ENCODE measurements around the gene ADAMTS9.

The ADAMTS9 gene

GRCh38 chr3:64728994-64729393, 41.2 kb upstream of the ADAMTS9 start:
- H4K20me1 ChIP-seq (ENCODE audit: insufficient read depth, low read length, poor library complexity, severe bottlenecking) = no peaks in the 10 kb centered on the region
- no peaks in the 10 kb centered on the region for H3K79me2 ChIP-seq (ENCODE audit: insufficient read depth, low read length)
- no peak overlapping the region for H3K4me2 ChIP-seq (ENCODE audit: low read depth, low read length, poor library complexity, severe bottlenecking)
- no peak overlapping the region for H2AFZ ChIP-seq (ENCODE audit: low read length)
- no peak overlapping the region for H3K9ac ChIP-seq (ENCODE audit: low read depth, low read length, poor library complexity, severe bottlenecking)
- no peaks in the 10 kb centered on the region for H3K9me3 ChIP-seq (ENCODE audit: insufficient read depth, low read depth, low read length)
- no peak overlapping the region for H3K4me3 ChIP-seq (ENCODE audit: low read length, poor library complexity, severe bottlenecking)
- no peaks in the 10 kb centered on the region for H3K27me3 ChIP-seq (ENCODE audit: insufficient read depth, low read length, poor library complexity, severe bottlenecking)
- H3K36me3 ChIP-seq (ENCODE audit: insufficient read depth, low read length) = no peaks in the 10 kb centered on the region
- no peaks in the 10 kb centered on the region for H3K9me2 ChIP-seq (replicated peaks; ENCODE audit: low read depth, low read length)
- TF ChIP-seq CTCF (conservative IDR thresholded peaks at IDR 0.05; ENCODE audit: low read length) = no peak
- H3K4me1 ChIP-seq (ENCODE audit: insufficient read depth, low read length, poor library complexity, severe bottlenecking) = no peaks in the 10 kb centered on the region
- H3F3A ChIP-seq (ENCODE audit: low read depth) = no peaks in the 10 kb centered on the region

- H3K27me3 ChIP-seq (ENCODE audit: insufficient read depth, low read length, poor library complexity, severe bottlenecking) = no peaks in the 10 kb centered on the region
- no peaks in the 10 kb centered on the region for H3K9me2 ChIP-seq (replicated peaks; ENCODE audit: low read depth, low read length)
- H3K4me2 ChIP-seq (ENCODE audit: low read depth, low read length, poor library complexity, severe bottlenecking) = no peak overlapping the region
- no peak overlapping the region for H3K9ac ChIP-seq (ENCODE audit: low read depth, low read length, poor library complexity, severe bottlenecking)
- TF ChIP-seq CTCF (conservative IDR thresholded peaks at IDR 0.05; ENCODE audit: low read length) (no peak), EZH2phosphoT487 (IDR thresholded peaks at IDR 0.05; ENCODE audit: borderline replicate concordance) (no peak)
- H4K20me1 ChIP-seq (ENCODE audit: insufficient read depth, low read length, poor library complexity, severe bottlenecking) = no peaks in the 10 kb centered on the region
- no peaks in the 10 kb centered on the region for H3K36me3 ChIP-seq (ENCODE audit: insufficient read depth, low read length)
- H3K79me2 ChIP-seq (ENCODE audit: insufficient read depth, low read length) = no peaks in the 10 kb centered on the region
- no peaks in the 10 kb centered on the region for H3K4me1 ChIP-seq (ENCODE audit: insufficient read depth, low read length, poor library complexity, severe bottlenecking)
- H3K4me3 ChIP-seq (ENCODE audit: low read length, poor library complexity, severe bottlenecking) = no peak overlapping the region
- H3K9me3 ChIP-seq (ENCODE audit: insufficient read depth, low read depth, low read length) = no peaks in the 10 kb centered on the region
- no peak overlapping the region for H2AFZ ChIP-seq (ENCODE audit: low read length)
- H3F3A ChIP-seq (ENCODE audit: low read depth) = no peaks in the 10 kb centered on the region
Measured at GRCh38 chr3:64728428-64728827, 40.6 kb upstream of the ADAMTS9 start.

GRCh38 chr3:64726414-64727090, 38.8 kb upstream of the ADAMTS9 start:
- Histone ChIP-seq H3K4me2 (ENCODE audit: low read depth, low read length, poor library complexity, severe bottlenecking) (no peak overlapping the region), H4K20me1 (ENCODE audit: insufficient read depth, low read length, poor library complexity, severe bottlenecking) (no peaks in the 10 kb centered on the region), H3K9me2 (replicated peaks; ENCODE audit: low read depth, low read length) (no peaks in the 10 kb centered on the region), H3K4me1 (ENCODE audit: insufficient read depth, low read length, poor library complexity, severe bottlenecking) (no peaks in the 10 kb centered on the region), H3K9ac (ENCODE audit: low read depth, low read length, poor library complexity, severe bottlenecking) (no peak overlapping the region), H3K27me3 (ENCODE audit: insufficient read depth, low read length, poor library complexity, severe bottlenecking) (no peaks in the 10 kb centered on the region), H3K9me3 (ENCODE audit: insufficient read depth, low read depth, low read length) (no peaks in the 10 kb centered on the region), H3F3A (ENCODE audit: low read depth) (no peaks in the 10 kb centered on the region), H3K4me3 (ENCODE audit: low read length, poor library complexity, severe bottlenecking) (no peak overlapping the region), H3K36me3 (ENCODE audit: insufficient read depth, low read length) (no peaks in the 10 kb centered on the region), H2AFZ (ENCODE audit: low read length) (no peak overlapping the region), H3K79me2 (ENCODE audit: insufficient read depth, low read length) (no peaks in the 10 kb centered on the region)
- TF ChIP-seq EZH2phosphoT487 (IDR thresholded peaks at IDR 0.05; ENCODE audit: borderline replicate concordance) = no peak

GRCh38 chr3:64718976-64719375, 31.2 kb upstream of the ADAMTS9 start:
- no peak overlapping the region for H2AFZ ChIP-seq (ENCODE audit: low read length)
- no peaks in the 10 kb centered on the region for H3K4me1 ChIP-seq (ENCODE audit: insufficient read depth, low read length, poor library complexity, severe bottlenecking)
- no peaks in the 10 kb centered on the region for H3K9me3 ChIP-seq (ENCODE audit: insufficient read depth, low read depth, low read length)
- H3K9me2 ChIP-seq (replicated peaks; ENCODE audit: low read depth, low read length) = no peaks in the 10 kb centered on the region
- H3K79me2 ChIP-seq (ENCODE audit: insufficient read depth, low read length) = no peaks in the 10 kb centered on the region
- no peak overlapping the region for H3K4me3 ChIP-seq (ENCODE audit: low read length, poor library complexity, severe bottlenecking)
- H3K27me3 ChIP-seq (ENCODE audit: insufficient read depth, low read length, poor library complexity, severe bottlenecking) = no peaks in the 10 kb centered on the region
- no peak overlapping the region for H3K4me2 ChIP-seq (ENCODE audit: low read depth, low read length, poor library complexity, severe bottlenecking)
- no peaks in the 10 kb centered on the region for H3K36me3 ChIP-seq (ENCODE audit: insufficient read depth, low read length)
- no peak for TF ChIP-seq EZH2phosphoT487 (IDR thresholded peaks at IDR 0.05; ENCODE audit: borderline replicate concordance)
- no peak for TF ChIP-seq CTCF (conservative IDR thresholded peaks at IDR 0.05; ENCODE audit: low read length)
- H3F3A ChIP-seq (ENCODE audit: low read depth) = no peaks in the 10 kb centered on the region
- no peak overlapping the region for H3K9ac ChIP-seq (ENCODE audit: low read depth, low read length, poor library complexity, severe bottlenecking)
- H4K20me1 ChIP-seq (ENCODE audit: insufficient read depth, low read length, poor library complexity, severe bottlenecking) = no peaks in the 10 kb centered on the region

All from Loucy (cell line).